Fibroblast of the aortic adventitia (primary cell): Measurements from ENCODE around the gene SHH. TPM values are rescaled to one million over a fixed set of nuclear protein-coding genes. Genes with fewer than 3 reads are reported as not detected.

ENCODE experiments used
- DNase-seq: peaks from one replicate; pipeline ENCODE4 v3.0.0-alpha.2; 2010; ENCODE audit warnings: low read depth
- H3K4me3 ChIP-seq: 2 replicates; pipeline ENCODE4 v1.5.1; 2011; ENCODE audit warnings: low read depth, mild to moderate bottlenecking, control low read depth, low read length, moderate library complexity
- CTCF ChIP-seq: IDR thresholded peaks from 2 replicates; pipeline ENCODE4 v1.5.1; 2011; ENCODE audit warnings: mild to moderate bottlenecking, low read length, control low read depth, inconsistent platforms; ENCODE audit not compliant: insufficient read depth
- total RNA-seq: library from RNA; depleted of rRNA; stranded (reverse); fragments of >200 nt; gene quantifications from 2 replicates; pipeline ENCODE4 v1.2.3, GENCODE V29; 2012; ENCODE audit warnings: low replicate concordance

SHH gene
- total RNA-seq, 1 donor, result 0.36 TPM

- no peak for TF ChIP-seq CTCF
- no peak for DNase-seq
- H3K4me3 ChIP-seq, result no peak overlapping the region
Measured at GRCh38 chr7:155847821-155848435, 35.7 kb upstream of the SHH start.

- no peak overlapping the region for H3K4me3 ChIP-seq
- TF ChIP-seq CTCF, result no peak
- no peak for DNase-seq
Measured at GRCh38 chr7:155846936-155847335, 34.7 kb upstream of the SHH start.

GRCh38 chr7:155846156-155846555 lies 33.9 kb upstream of the SHH start:
- DNase-seq, result no peak
- no peak overlapping the region for H3K4me3 ChIP-seq
- TF ChIP-seq CTCF, result no peak

DNA sequence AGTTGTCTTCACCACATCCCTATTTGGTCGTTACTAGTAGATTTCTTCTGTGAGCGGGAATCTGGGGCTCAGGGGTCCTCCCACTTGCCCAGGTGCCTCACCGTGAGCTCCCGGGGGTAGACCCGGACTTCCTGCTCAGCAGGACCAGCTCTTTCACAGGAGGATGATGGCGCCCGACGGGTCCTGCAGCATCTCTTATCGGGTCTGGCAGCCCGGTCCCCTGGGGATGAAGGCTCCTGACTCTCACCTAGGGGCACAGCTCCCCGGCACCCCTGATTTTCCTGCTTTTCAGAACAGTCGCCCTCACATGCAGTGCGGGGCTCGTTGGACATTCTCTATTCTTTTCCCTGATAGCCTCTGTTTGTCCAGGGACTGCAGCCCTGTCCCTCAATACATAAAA lies 33.0 kb upstream of the SHH start:
- no peak for TF ChIP-seq CTCF
- no peak overlapping the region for H3K4me3 ChIP-seq

DNA sequence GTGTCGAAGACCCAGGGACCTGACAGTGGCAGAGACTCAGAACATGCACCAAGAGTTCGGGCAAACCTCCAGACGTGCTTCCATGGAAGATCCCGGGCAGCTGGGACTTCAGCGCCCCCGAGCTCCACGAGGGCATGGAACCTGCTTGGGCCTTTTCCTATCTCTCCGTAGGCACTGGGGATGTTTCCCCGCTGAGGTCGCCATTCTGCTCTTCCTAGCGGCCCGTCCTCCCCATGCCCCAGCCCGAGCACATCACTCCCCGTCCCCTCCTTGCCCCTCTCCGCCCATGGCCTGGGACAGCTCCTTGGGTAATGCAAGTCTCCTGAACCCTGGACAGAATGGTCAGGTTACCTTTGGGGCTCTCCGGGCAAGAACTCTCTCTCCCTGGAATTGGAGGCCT lies 32.3 kb upstream of the SHH start:
- no peak for TF ChIP-seq CTCF
- DNase-seq, result no peak
- no peak overlapping the region for H3K4me3 ChIP-seq

More for the DNA sequence above, 33.0 kb upstream of the SHH start:
- no peak for DNase-seq

- H3K4me3 ChIP-seq, result no peak overlapping the region
- no peak for DNase-seq
- no peak for TF ChIP-seq CTCF
Measured at GRCh38 chr7:155844019-155844453, 31.8 kb upstream of the SHH start.
